ENCODE measurements around the gene NSUN2. TPM values are rescaled to one million over a fixed set of nuclear protein-coding genes. Genes with fewer than 3 reads are reported as not detected.

Gene NSUN2
- total RNA-seq, 2 experiments from 2014 or later = 110 to 111 TPM

- ChIA-PET CTCF (no interaction called here), POLR2A (no interaction called here)
- peak overlapping the region; percentile 52 for H3K27ac Mint-ChIP-seq
- H3K27me3 Mint-ChIP-seq = no peaks in the 10 kb centered on the region
- H3K4me3 Mint-ChIP-seq = no peak overlapping the region
- peak; percentile 15 for DNase-seq
- peaks cover 11% of the 10 kb centered on the region for H3K9me3 Mint-ChIP-seq
- H3K4me1 Mint-ChIP-seq (ENCODE audit: low read depth) = peaks cover 4% of the 10 kb centered on the region
- peaks cover 39% of the 10 kb centered on the region for H3K36me3 Mint-ChIP-seq (ENCODE audit: low read depth)
- ATAC-seq = peak; percentile 56
- intact Hi-C loops (cut with micrococcal nuclease) = no loop called here
- TF ChIP-seq, protein P1, sequence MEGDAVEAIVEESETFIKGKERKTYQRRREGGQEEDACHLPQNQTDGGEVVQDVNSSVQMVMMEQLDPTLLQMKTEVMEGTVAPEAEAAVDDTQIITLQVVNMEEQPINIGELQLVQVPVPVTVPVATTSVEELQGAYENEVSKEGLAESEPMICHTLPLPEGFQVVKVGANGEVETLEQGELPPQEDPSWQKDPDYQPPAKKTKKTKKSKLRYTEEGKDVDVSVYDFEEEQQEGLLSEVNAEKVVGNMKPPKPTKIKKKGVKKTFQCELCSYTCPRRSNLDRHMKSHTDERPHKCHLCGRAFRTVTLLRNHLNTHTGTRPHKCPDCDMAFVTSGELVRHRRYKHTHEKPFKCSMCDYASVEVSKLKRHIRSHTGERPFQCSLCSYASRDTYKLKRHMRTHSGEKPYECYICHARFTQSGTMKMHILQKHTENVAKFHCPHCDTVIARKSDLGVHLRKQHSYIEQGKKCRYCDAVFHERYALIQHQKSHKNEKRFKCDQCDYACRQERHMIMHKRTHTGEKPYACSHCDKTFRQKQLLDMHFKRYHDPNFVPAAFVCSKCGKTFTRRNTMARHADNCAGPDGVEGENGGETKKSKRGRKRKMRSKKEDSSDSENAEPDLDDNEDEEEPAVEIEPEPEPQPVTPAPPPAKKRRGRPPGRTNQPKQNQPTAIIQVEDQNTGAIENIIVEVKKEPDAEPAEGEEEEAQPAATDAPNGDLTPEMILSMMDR (IDR thresholded peaks at IDR 0.05) = no peak
Observed at GRCh38 chr5:6659941-6660684, 27.3 kb upstream of the NSUN2 start.

GRCh38 chr5:6656680-6657079 is 23.8 kb upstream of the NSUN2 start:
- H3K4me1 Mint-ChIP-seq (ENCODE audit: low read depth) = peaks cover 4% of the 10 kb centered on the region
- POLR2A ChIA-PET = no interaction called here
- CTCF ChIA-PET = no interaction called here
- no peaks in the 10 kb centered on the region for H3K27me3 Mint-ChIP-seq
- ATAC-seq (no peak), DNase-seq (no peak)
- H3K36me3 Mint-ChIP-seq (ENCODE audit: low read depth) = peaks cover 42% of the 10 kb centered on the region
- TF ChIP-seq, protein P1 (IDR thresholded peaks at IDR 0.05) = no peak
- H3K27ac Mint-ChIP-seq = no peak overlapping the region
- peaks cover 11% of the 10 kb centered on the region for H3K9me3 Mint-ChIP-seq
- no peak overlapping the region for H3K4me3 Mint-ChIP-seq
- intact Hi-C loops (cut with micrococcal nuclease) = no loop called here

DNA sequence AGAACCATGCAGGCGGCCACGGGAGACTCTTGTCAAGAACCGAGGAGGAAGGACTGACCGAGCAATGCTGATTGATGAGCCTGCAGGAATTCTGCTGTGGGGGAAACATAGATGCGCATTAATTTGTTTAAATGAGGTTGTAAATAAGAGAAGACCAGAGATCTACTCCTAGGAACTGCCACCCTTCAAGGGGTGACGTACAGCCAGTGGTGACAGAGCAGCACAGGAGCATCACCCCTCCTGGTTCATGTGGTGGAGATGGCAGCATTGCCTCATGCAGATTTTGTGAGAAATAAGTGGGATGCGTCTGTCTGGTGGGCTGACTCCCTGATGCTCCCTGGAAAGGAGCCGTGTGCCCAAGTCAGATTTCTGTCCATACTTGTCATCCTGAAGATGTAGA is 22.6 kb upstream of the NSUN2 start:
- Mint-ChIP-seq H3K27ac (no peak overlapping the region), H3K36me3 (ENCODE audit: low read depth) (peaks cover 42% of the 10 kb centered on the region), H3K9me3 (peaks cover 11% of the 10 kb centered on the region), H3K27me3 (no peaks in the 10 kb centered on the region), H3K4me3 (no peak overlapping the region), H3K4me1 (ENCODE audit: low read depth) (peaks cover 4% of the 10 kb centered on the region)
- TF ChIP-seq, protein P1 (IDR thresholded peaks at IDR 0.05) = no peak
- ChIA-PET CTCF (no interaction called here), POLR2A (no interaction called here)
- ATAC-seq = no peak
- intact Hi-C loops (cut with micrococcal nuclease) = no loop called here
- DNase-seq = no peak

GRCh38 chr5:6652025-6652424 is 19.2 kb upstream of the NSUN2 start:
- H3K4me1 Mint-ChIP-seq (ENCODE audit: low read depth) = no peaks in the 10 kb centered on the region
- CTCF ChIA-PET = no interaction called here
- H3K27ac Mint-ChIP-seq = no peak overlapping the region
- TF ChIP-seq, protein P1 (IDR thresholded peaks at IDR 0.05) = no peak
- no peak overlapping the region for H3K4me3 Mint-ChIP-seq
- H3K27me3 Mint-ChIP-seq = no peaks in the 10 kb centered on the region
- peaks cover 13% of the 10 kb centered on the region for H3K9me3 Mint-ChIP-seq
- POLR2A ChIA-PET = no interaction called here
- no peak for DNase-seq
- peaks cover 31% of the 10 kb centered on the region for H3K36me3 Mint-ChIP-seq (ENCODE audit: low read depth)
- no peak for ATAC-seq
- intact Hi-C loops (cut with micrococcal nuclease) = no loop called here

- H3K27ac Mint-ChIP-seq = no peak overlapping the region
- no peak overlapping the region for H3K4me3 Mint-ChIP-seq
- POLR2A ChIA-PET = no interaction called here
- no peaks in the 10 kb centered on the region for H3K4me1 Mint-ChIP-seq (ENCODE audit: low read depth)
- CTCF ChIA-PET = no interaction called here
- H3K9me3 Mint-ChIP-seq = peaks cover 3% of the 10 kb centered on the region
- TF ChIP-seq, protein P1 (IDR thresholded peaks at IDR 0.05) = no peak
- intact Hi-C loops (cut with micrococcal nuclease) = no loop called here
- H3K36me3 Mint-ChIP-seq (ENCODE audit: low read depth) = peaks cover 19% of the 10 kb centered on the region
- DNase-seq = no peak
- no peak for ATAC-seq
- H3K27me3 Mint-ChIP-seq = no peaks in the 10 kb centered on the region
Observed at GRCh38 chr5:6649681-6650080, 16.8 kb upstream of the NSUN2 start.
